Fibroblast of gingiva (primary cell): ENCODE measurements around the gene ZNF365.
"Not testable (repeated sequence)": the region's sequence is repeated elsewhere in the genome, so short reads cannot be mapped to it uniquely, and the experiment has no call there.

Experiments used
- DNase-seq: peaks from one replicate; pipeline ENCODE4 v3.0.0-alpha.2; 2011; ENCODE audit warnings: low read depth

The ZNF365 gene

GRCh38 chr10:62373995-62374861, at the start of gene ZNF365:
Gene ZNF365 (plus strand): TSS chr10:62374369. CDS start chr10:62376194, 1,825 bp downstream.
- DNase-seq = peak; percentile 18

GRCh38 chr10:62326176-62326575, 48.0 kb upstream of the ZNF365 start:
- no peak for DNase-seq

- DNase-seq = peak; percentile 76
Observed at GRCh38 chr10:62327885-62328284, 46.3 kb upstream of the ZNF365 start.

DNA sequence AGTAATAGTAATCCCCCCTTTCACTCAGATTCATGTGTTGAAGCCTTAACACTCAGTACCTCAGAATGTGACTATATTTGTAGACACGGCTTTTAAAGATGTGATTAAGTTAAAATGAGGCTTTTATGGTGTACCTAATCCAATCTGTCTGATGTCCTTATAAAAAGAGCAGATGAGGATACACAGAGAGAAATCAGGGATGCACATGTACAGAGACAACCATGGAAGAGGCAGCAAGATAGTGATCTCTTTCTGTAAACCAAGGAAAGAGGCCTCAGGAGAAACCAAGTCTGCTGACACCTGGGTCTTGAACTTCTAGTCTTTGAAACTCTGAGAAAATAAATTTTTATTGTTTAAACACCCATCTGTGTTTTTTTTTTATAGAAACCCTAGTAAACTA, 44.0 kb upstream of the ZNF365 start:
- DNase-seq = no peak

DNA sequence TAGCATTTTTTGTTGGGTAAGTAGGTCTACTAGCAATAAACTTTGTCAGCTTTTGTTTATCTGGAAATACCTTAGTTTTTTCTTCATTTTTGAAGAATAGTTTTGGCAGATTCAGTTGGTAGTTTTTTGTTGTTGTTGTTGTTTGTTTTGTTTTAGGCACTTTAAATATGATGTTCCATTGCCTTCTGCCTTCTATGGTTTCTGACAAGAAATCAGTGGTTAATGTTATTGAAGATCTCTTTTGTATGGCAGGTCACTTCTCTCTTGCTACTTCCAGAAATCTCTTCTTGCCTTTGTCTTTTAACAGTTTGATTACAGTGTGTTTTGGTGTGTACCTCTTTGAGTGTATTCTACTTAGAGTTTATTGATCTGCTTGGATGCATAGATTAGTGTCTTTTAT, 41.8 kb upstream of the ZNF365 start:
- DNase-seq = no peak

GRCh38 chr10:62333135-62333889, 40.9 kb upstream of the ZNF365 start:
- DNase-seq = no peak

GRCh38 chr10:62333988-62334682, 40.0 kb upstream of the ZNF365 start:
- no peak for DNase-seq

GRCh38 chr10:62335326-62335725, 38.8 kb upstream of the ZNF365 start:
- DNase-seq = no peak

DNA sequence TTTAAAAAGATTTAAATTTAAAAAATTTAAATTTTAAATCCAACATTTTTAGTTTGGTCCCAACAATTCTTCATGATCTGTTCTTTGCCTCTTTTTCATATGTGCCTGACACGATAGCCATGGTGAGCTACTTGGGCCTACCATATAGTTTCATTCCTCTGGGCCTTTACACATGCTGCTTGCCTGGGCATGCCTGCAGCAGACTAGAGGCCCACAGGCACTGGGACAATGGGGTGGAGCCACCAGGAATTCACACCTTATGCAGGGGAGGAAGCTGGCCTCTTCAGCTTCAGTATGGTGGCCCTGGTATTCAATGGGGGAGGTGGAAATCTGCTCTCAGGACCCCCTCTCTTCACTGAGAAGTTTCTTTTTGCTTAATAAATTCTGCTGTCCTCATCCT, 37.8 kb upstream of the ZNF365 start:
- DNase-seq = no peak

DNA sequence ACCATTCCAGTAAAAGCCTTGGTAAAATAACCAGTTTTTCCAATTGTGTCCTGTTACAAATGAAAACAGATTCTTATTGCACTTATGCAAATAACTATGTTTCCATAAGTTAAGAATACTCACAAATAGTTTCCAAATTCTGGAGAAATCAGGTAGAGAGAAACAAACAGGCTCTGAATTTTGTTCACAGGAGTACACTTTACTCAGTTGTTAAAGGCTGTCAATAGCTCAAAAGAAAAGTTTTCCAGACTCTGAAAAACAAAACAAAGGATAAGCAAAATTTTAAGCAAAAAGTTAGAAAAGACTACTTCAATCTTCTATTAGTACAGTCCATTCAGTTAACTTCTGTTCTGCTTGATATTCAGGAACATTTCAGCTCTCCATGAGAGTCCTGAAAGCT, 32.8 kb upstream of the ZNF365 start:
- DNase-seq = no peak

GRCh38 chr10:62343000-62343399, 31.2 kb upstream of the ZNF365 start:
- DNase-seq = no peak

DNA sequence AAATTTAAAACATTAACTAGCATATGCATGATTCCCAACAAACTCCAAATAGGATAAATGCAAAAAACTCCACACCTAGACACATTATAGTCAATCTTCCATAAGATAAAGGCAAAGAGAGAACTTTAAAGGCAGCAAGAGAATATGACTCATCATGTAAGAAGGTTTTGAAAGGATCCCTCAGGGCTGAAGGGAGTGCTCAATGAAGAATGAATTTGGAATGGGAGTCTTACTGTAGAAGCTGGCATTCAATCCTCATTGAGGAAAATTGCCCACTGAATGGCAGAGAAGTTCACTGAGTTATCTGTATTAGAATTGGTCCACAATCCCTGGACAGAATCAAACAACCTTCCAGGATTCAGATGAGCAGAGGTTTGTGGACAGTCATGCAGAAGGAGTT, 26.1 kb upstream of the ZNF365 start:
- DNase-seq = no peak

DNA sequence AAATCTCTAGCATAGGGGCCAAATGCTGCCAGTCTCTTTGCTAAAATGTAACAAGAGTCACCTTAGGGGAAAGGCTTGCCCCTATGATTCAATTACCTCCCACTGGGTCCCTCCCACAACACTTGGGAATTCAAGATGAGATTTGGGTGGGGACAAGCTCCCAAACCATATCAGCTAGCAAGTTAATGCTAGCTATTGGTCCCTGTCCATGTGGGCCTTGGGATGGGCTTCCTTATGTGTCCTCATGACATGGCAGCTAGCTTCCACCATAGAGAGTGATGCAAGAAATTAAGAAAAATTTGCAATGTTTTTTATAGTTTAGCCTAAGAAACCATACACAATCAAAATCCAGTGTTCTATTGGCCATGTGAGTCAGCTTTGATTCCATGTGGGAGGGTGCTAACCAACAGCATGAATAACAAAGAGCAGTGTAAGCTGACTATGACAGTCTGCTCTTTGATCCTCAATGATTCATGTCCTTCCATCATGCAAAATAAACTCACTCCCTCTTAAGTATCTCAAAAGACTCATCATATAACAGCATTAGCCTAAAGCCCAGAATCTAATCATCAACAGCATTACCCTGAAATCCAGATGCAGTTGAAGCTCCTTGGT, 21.7 kb upstream of the ZNF365 start:
- DNase-seq = no peak

DNA sequence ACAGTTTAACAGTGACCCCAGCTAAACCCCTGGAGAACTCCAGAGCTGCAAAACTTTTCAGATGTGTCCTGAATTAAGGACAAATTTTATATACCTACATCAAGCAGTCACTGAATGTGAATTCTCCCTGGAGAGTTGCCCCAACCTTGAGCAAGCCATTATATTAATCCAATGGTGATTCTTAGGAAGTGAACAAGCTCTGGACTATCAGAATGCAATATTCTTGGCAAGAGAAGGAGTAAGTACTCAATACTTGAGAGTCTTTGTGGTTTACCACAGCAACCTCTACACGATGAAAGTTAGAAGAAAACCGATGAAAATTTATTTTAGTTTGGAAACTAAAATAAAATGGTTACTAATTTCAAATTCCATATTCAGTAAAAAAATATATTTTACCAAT, 19.3 kb upstream of the ZNF365 start:
- DNase-seq = no peak

DNA sequence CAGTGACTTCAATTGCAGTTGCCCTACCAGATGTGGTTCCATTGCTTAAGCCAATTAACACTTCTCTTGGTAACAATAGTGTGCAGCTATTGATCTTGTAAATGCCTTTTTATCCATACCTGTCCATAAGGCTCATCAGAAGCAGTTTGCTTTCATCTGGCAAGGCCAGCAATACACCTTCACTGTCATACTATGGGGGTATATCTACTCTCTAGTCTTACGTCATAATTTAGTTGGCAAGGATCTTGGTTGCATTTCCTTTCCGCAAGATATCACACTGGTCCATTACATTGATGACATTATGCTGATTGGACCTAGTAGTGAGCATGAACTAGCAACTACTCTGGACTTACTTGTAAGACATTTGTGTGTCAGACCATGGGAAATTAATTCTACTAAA, 17.7 kb upstream of the ZNF365 start:
- DNase-seq = no peak

- not testable (repeated sequence) for DNase-seq
Observed at GRCh38 chr10:62358151-62358550, 16.0 kb upstream of the ZNF365 start.

- DNase-seq = no peak
Observed at GRCh38 chr10:62373639-62373994, 552 bp upstream of the ZNF365 start.

DNA sequence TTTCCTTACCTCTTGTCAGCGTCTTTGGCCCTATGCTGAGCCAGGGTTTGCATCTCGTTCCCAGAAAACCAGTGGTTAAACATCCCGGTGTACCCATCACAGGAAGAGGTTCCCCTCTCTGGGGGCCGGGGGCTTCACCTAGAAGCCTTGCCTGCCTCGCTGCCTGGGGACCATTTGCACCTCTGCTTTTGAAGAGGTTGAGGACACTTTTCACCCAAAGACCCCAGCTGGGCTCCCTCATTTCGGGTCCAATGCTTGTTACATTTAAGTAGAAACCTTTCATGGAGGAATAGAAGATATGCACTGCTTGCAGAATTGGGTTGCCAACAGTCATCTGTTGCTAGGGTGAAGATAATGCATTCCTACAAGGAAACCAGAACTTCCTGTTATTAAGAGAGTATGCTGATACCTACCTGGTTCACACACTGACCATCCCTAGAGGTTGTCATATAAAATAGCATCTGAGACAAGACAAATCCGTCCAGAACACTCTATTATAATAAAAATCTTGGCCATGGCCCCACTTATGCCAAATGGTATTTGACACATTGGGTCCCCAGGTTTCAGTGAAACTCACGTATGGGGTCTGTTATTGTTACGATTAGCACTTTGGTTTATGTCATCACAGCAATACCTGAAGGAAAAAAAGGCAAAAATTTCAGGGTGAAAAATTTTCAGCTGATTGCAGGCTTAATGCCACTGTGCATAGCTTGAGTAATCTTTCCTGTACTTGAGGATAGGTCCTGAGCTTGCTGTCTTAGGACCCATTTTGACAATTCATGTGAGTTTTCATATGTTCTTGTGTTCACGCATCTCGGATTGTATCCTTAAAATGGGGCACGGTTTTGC, 917 bp downstream of the ZNF365 start:
- no peak for DNase-seq

GRCh38 chr10:62376071-62377025, 2.2 kb downstream of the ZNF365 start:
- no peak for DNase-seq

- DNase-seq = no peak
Observed at GRCh38 chr10:62377026-62377415, 2.9 kb downstream of the ZNF365 start.
